Hepatocyte (in vitro differentiated cells): ENCODE results near the gene IGFL1. TPM values are rescaled to one million over a fixed set of nuclear protein-coding genes. Genes with fewer than 3 reads are reported as not detected.
"Not testable (repeated sequence)": the region's sequence is repeated elsewhere in the genome, so short reads cannot be mapped to it uniquely, and the experiment has no call there.

Source experiments
- DNase-seq: peaks from one replicate; pipeline ENCODE4 v3.0.0-alpha.2; 2016; ENCODE audit warnings: low spot score
- H2AFZ ChIP-seq: fragments of 200-600 bp; sonication (generic); 2 replicates; pipeline ENCODE4 v1.6.0; 2016; ENCODE audit warnings: antibody characterized with exemption, mild to moderate bottlenecking
- H3K27ac ChIP-seq: fragments of 200-600 bp; sonication (generic); 2 replicates; pipeline ENCODE4 v1.5.1; 2016; ENCODE audit warnings: mild to moderate bottlenecking
- H3K27me3 ChIP-seq: fragments of 200-600 bp; sonication (generic); 2 replicates; pipeline ENCODE4 v1.6.1; 2016
- H3K36me3 ChIP-seq: fragments of 200-600 bp; sonication (generic); replicated peaks from 2 replicates; pipeline ENCODE4 v1.5.1; 2016; ENCODE audit warnings: low read depth; ENCODE audit not compliant: insufficient read depth
- H3K4me1 ChIP-seq: fragments of 200-600 bp; sonication (generic); 2 replicates; pipeline ENCODE4 v1.5.1; 2016; ENCODE audit warnings: mild to moderate bottlenecking, moderate library complexity; ENCODE audit not compliant: insufficient read depth
- H3K4me2 ChIP-seq: fragments of 200-600 bp; sonication (generic); 2 replicates; pipeline ENCODE4 v1.6.0; 2016
- H3K4me3 ChIP-seq: fragments of 200-600 bp; sonication (generic); 2 replicates; pipeline ENCODE4 v1.5.1; 2016; ENCODE audit warnings: mild to moderate bottlenecking
- H3K79me2 ChIP-seq: fragments of 200-600 bp; sonication (generic); 2 replicates; pipeline ENCODE4 v1.6.0; 2017; ENCODE audit warnings: mild to moderate bottlenecking
- H3K9me2 ChIP-seq: fragments of 200-600 bp; sonication (generic); replicated peaks from 2 replicates; pipeline ENCODE4 v1.6.0; 2017; ENCODE audit warnings: mild to moderate bottlenecking; ENCODE audit not compliant: insufficient read depth
- H3K9me3 ChIP-seq: fragments of 200-600 bp; sonication (generic); 2 replicates; pipeline ENCODE4 v1.5.1; 2016; ENCODE audit warnings: low read depth, mild to moderate bottlenecking
- H4K20me1 ChIP-seq: fragments of 200-600 bp; sonication (generic); 2 replicates; pipeline ENCODE4 v1.6.0; 2016; ENCODE audit warnings: mild to moderate bottlenecking; ENCODE audit not compliant: insufficient read depth, poor library complexity, severe bottlenecking
- EZH2 ChIP-seq: fragments of 200-600 bp; sonication (generic); IDR thresholded peaks from 2 replicates; pipeline ENCODE4 v1.6.1; 2016; ENCODE audit warnings: antibody characterized with exemption, mild to moderate bottlenecking, borderline replicate concordance
- EZH2phosphoT487 ChIP-seq: fragments of 200-600 bp; sonication (generic); IDR thresholded peaks from one replicate; pipeline ENCODE4 v1.6.1; 2018; ENCODE audit warnings: antibody characterized with exemption, mild to moderate bottlenecking, low read depth, moderate library complexity; ENCODE audit not compliant: unreplicated experiment, severe bottlenecking
- WGBS: methylation state at CpG from one replicate; pipeline ENCODE4 v1.1.6; 2016; ENCODE audit warnings: low lambda C conversion rate; ENCODE audit errors: missing lambda C conversion rate; 5-methylcytosine and 5-hydroxymethylcytosine counted together
- polyA plus RNA-seq: library from polyadenylated mRNA; unstranded; fragments of >200 nt; fragmentation: Nextera tagmentation; extraction: Ambion mirVana; gene quantifications from 2 replicates; pipeline ENCODE4 v1.2.1, GENCODE V29; 2016
- total RNA-seq: library from RNA; depleted of rRNA; stranded (reverse); fragments of >200 nt; gene quantifications from 2 replicates; pipeline ENCODE4 v1.2.3, GENCODE V29; 2014
- TF ChIP-seq, protein P1 (sequence below): fragments of 200-600 bp; sonication (generic); IDR thresholded peaks from 2 replicates; pipeline ENCODE4 v1.5.1; 2016; ENCODE audit warnings: antibody characterized with exemption, mild to moderate bottlenecking; ENCODE audit not compliant: poor library complexity

IGFL1 gene
- total and polyA plus RNA-seq, 2 experiments from 2014 or later, result not detected

DNA sequence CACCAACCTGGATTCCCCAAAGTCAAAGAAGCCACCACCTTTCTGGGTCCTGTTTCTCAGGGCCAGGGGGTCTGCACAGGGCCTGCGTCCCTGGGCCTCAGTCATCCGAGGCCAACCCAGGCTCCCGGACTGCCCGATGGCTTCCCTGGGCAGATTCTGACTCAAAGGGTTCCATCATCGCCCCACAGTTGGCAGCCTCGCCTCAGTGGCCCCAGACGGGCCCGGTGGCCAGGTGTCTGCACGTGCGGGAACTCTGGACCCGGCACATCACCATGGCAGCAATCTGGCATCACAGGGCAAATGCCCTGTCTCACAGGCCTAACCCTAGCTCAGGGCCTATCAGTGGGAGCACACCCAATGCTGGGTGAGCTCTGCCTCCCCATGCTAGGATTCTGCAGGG, 2.9 kb downstream of the IGFL1 start:
- Histone ChIP-seq H3K4me1 (no peaks in the 10 kb centered on the region), H3K27me3 (peaks cover 16% of the 10 kb centered on the region), H3K4me2 (no peak overlapping the region), H3K9me3 (no peaks in the 10 kb centered on the region), H3K79me2 (no peaks in the 10 kb centered on the region), H2AFZ (no peak overlapping the region), H4K20me1 (no peaks in the 10 kb centered on the region), H3K27ac (no peak overlapping the region), H3K36me3 (no peaks in the 10 kb centered on the region), H3K4me3 (no peak overlapping the region), H3K9me2 (no peaks in the 10 kb centered on the region)
- DNase-seq, result no peak
- TF ChIP-seq, protein P1, sequence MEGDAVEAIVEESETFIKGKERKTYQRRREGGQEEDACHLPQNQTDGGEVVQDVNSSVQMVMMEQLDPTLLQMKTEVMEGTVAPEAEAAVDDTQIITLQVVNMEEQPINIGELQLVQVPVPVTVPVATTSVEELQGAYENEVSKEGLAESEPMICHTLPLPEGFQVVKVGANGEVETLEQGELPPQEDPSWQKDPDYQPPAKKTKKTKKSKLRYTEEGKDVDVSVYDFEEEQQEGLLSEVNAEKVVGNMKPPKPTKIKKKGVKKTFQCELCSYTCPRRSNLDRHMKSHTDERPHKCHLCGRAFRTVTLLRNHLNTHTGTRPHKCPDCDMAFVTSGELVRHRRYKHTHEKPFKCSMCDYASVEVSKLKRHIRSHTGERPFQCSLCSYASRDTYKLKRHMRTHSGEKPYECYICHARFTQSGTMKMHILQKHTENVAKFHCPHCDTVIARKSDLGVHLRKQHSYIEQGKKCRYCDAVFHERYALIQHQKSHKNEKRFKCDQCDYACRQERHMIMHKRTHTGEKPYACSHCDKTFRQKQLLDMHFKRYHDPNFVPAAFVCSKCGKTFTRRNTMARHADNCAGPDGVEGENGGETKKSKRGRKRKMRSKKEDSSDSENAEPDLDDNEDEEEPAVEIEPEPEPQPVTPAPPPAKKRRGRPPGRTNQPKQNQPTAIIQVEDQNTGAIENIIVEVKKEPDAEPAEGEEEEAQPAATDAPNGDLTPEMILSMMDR, result no peak
- TF ChIP-seq EZH2phosphoT487, result no peak
- TF ChIP-seq EZH2, result no peak
- WGBS, result 94% methylated on average over 11 of the region's 11 CpGs

DNA sequence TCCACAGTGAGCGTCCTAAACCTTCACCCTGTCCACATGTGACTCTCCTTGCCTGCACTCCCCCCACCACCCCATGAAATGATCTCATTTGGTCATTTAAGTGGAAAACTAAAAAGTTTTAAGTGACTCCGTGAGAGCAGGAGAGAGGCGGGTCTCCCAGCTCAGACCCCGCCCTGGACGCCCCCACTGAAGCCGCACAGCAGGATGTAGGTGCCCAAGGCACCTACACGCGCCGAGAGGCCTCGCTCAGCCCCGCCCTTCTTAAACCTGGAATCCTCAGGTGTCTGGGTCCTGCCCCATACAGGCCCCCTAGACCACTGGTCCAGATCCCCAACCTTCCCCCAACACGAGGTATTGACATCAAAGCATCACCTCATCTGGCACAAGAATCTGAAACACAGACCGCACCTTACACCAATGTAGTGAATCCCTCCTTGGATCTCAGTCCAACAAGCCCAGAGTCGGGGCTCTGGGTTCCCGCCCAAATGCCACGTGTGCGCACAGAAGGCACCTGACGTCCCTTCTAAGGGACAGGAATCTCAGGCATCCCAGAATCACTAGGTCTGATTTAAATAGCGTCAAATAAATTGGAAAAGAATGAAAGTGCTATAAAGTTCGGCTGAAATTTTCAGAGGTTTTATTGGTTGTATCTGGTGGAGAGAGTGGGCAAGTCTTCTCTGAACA, 3.5 kb downstream of the IGFL1 start:
- H3K27ac ChIP-seq, result no peak overlapping the region
- DNase-seq, result no peak
- H3K4me1 ChIP-seq, result no peaks in the 10 kb centered on the region
- H3K4me2 ChIP-seq, result no peak overlapping the region
- no peak overlapping the region for H2AFZ ChIP-seq
- H3K27me3 ChIP-seq, result peaks cover 16% of the 10 kb centered on the region
- no peak overlapping the region for H3K4me3 ChIP-seq
- TF ChIP-seq EZH2phosphoT487 (no peak), EZH2 (no peak)
- TF ChIP-seq, protein P1, result no peak
- WGBS, result 95% methylated on average over 20 of the region's 20 CpGs
- H4K20me1 ChIP-seq, result no peaks in the 10 kb centered on the region
- H3K9me3 ChIP-seq, result no peaks in the 10 kb centered on the region
- no peaks in the 10 kb centered on the region for H3K79me2 ChIP-seq
- H3K9me2 ChIP-seq, result no peaks in the 10 kb centered on the region
- no peaks in the 10 kb centered on the region for H3K36me3 ChIP-seq

DNA sequence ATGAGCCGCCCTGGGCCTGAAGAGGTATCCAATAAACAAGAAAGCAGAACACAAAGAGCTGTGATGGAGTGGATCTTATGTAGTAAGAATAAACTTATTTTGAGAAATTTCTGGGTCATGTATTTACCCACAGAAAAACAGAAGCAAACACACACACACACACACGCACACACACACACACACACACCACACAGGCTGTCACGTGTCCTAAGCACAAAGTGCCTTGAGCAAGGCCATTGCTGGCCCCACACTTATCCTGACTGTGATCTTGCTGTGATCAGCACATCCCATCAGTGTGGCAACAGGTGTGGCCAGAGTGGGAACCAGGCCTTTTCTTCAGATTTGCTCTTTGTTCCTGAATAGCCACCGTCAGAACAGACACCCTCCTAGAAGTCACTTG, 4.3 kb downstream of the IGFL1 start:
- 62% methylated on average over 4 of the region's 4 CpGs for WGBS
- H3K27ac ChIP-seq, H2AFZ ChIP-seq, DNase-seq, H3K4me3 ChIP-seq, H4K20me1 ChIP-seq, H3K9me2 ChIP-seq, H3K9me3 ChIP-seq, H3K36me3 ChIP-seq, H3K4me1 ChIP-seq, H3K4me2 ChIP-seq, H3K79me2 ChIP-seq: not testable (repeated sequence)
- peaks cover 11% of the 10 kb centered on the region for H3K27me3 ChIP-seq

DNA sequence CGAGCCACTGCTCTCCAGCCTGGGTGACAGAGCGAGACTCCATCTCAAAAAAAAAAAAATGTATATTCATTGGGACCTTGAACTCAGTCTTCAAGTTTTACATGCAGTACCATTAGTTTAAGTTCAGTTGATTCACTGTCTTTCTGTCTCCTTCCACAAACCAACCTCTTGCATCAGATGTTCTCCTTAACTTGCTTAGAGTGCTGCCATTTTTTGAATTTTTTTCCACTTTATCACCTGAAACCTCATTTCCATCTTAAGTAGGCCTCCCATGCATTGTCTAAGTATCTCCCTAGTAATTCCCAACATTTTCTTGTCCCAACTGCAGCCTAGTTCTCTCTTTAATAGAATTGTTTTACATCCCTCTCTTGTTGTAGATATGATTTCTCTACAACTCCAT, 8.6 kb downstream of the IGFL1 start:
- not testable (repeated sequence) for H3K9me2 ChIP-seq, H4K20me1 ChIP-seq, H2AFZ ChIP-seq, DNase-seq, H3K27ac ChIP-seq, H3K4me2 ChIP-seq, H3K4me3 ChIP-seq, H3K79me2 ChIP-seq, H3K36me3 ChIP-seq, H3K4me1 ChIP-seq, H3K9me3 ChIP-seq
- peaks cover 11% of the 10 kb centered on the region for H3K27me3 ChIP-seq
- WGBS, result 100% methylated on average over 2 of the region's 2 CpGs
